ENCODE measurements around the gene CREBL2.

DNA sequence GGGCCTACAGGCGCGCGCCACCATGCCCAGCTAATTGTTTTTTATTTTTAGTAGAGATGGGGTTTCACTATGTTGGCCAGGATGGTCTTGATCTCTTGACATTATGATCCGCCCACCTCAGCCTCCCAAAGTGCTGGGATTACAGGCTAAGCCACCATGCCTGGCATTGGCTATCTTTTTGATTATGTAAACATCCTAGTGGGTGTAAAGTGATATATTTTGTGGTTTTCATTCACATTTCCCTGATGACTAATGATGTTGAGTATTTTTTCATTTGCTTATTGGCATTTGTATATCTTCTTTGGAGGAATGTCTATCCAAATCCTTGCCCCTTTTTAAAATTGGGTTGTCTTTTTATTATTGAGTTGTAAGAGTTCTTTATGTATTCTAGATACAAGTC, 16.3 kb downstream of the CREBL2 start:
- TF ChIP-seq CTCF (IDR thresholded peaks at IDR 0.05) (no peak), EZH2 (IDR thresholded peaks at IDR 0.05; ENCODE audit: borderline replicate concordance, insufficient read depth, low read depth, low read length, poor library complexity, severe bottlenecking) (no peak)
